Fibroblast of mammary gland (primary cell): ENCODE measurements around the gene CHD5.

Experiments used
- DNase-seq: peaks from one replicate; pipeline ENCODE4 v3.0.0-alpha.2; 2010; ENCODE audit warnings: low read depth
- H3K4me3 ChIP-seq: 2 replicates; pipeline ENCODE4 v1.5.1; 2011; ENCODE audit warnings: low read depth, mild to moderate bottlenecking, low read length, moderate library complexity; ENCODE audit not compliant: control insufficient read depth
- TF ChIP-seq, protein P1 (sequence below): conservative IDR thresholded peaks from 2 replicates; pipeline ENCODE4 v1.5.1; 2011; ENCODE audit warnings: low read depth, low read length, inconsistent platforms; ENCODE audit not compliant: control insufficient read depth, insufficient read depth

The CHD5 gene

DNA sequence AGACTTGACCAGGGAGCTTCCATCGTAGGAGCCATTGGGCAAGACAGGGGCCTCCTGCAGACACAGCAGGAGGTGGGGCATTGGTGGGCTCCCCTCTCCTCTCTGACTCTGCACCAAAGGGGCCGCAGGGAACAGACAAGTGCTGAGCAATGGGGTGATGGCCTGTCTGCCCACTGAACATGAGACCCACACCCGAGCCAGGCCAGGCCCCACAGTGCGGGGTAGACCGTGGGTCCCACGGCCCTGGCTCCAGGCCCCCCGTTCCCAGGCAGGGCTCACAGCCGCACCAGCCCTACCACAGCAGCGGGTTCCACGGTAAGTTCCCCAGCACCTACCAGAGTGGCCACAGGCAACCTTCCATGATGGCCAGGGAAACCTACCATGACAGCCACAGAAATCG, 45.9 kb downstream of the CHD5 start:
- TF ChIP-seq, protein P1, sequence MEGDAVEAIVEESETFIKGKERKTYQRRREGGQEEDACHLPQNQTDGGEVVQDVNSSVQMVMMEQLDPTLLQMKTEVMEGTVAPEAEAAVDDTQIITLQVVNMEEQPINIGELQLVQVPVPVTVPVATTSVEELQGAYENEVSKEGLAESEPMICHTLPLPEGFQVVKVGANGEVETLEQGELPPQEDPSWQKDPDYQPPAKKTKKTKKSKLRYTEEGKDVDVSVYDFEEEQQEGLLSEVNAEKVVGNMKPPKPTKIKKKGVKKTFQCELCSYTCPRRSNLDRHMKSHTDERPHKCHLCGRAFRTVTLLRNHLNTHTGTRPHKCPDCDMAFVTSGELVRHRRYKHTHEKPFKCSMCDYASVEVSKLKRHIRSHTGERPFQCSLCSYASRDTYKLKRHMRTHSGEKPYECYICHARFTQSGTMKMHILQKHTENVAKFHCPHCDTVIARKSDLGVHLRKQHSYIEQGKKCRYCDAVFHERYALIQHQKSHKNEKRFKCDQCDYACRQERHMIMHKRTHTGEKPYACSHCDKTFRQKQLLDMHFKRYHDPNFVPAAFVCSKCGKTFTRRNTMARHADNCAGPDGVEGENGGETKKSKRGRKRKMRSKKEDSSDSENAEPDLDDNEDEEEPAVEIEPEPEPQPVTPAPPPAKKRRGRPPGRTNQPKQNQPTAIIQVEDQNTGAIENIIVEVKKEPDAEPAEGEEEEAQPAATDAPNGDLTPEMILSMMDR, result no peak
- no peak overlapping the region for H3K4me3 ChIP-seq
- DNase-seq, result no peak

DNA sequence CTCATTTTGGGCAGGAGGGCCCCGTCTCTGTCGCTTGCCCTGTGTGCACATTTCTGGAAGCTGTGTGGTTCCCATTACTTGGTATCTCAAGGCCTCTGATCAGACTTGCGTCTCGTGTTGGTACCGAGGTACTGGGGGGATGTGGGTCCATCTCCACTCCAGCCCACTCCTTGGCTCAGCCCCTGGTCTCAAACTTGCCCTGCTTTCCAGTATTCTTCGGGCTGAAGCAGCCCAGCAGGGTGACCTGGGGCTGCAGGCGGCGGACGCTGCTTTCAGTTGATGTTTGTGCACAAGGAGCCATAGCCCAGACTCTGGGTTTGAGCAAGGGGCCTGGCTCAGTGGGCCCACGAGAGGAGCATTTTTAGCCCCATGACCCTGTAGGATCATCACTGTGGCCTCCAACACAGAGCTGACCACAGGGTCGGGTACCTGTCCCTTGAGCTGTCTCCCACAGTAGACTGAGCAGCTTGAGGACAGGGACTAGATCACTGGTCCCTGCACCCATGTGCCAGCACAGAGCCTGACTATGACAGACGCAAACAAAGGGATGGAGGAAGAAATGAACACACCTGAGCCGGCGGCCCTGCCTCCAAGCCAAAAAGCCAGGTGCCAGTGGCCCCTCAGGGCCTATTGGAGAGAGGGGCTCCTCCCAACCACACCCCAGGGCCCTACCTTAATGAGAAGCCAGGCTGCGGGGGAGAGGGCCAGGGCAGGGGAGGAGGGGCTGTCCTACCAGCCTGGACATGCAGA, 46.8 kb downstream of the CHD5 start:
- no peak overlapping the region for H3K4me3 ChIP-seq
- TF ChIP-seq, protein P1, result no peak
- no peak for DNase-seq

DNA sequence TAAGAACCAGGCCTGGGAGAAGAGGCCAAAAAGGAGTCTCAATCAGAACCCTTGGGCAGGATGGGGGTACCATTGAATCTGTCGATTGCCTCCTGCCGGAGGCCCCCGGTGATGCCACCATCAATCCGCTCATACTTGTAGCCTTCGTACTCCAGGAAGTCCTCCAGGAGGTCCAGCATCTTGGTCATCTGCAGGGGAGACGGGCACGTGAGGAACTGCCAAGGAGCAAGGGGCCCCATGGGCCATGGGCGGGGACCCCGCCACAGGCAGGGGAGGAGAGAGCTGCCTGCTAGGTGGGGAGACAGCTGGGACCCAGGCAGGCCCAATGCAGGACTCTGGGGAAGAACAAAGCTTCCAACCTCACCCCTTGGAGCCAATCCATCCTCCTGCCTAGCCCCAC, 48.6 kb downstream of the CHD5 start:
- TF ChIP-seq, protein P1, result no peak
- no peak for DNase-seq
- H3K4me3 ChIP-seq, result no peak overlapping the region

DNA sequence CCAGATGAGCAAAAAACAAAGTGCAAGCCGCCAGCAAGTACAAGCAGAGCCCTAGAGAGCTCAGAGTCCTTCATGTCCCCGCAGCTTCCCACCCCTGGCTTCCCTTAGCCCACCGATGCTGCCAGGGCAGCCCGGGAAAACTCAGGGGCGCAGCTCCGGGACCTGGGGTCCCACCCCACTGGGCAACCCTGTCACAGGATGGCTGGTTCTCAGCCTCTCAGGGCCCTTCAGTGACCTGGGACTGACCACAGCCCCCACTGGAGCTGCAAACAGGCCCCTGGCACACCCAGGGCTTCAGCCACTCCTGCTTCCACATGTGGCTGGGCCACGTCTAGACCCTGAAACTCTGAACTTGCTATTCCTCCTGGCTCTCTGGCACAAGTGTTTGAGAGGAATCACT, 49.5 kb downstream of the CHD5 start:
- no peak overlapping the region for H3K4me3 ChIP-seq
- TF ChIP-seq, protein P1, result no peak
- no peak for DNase-seq

DNA sequence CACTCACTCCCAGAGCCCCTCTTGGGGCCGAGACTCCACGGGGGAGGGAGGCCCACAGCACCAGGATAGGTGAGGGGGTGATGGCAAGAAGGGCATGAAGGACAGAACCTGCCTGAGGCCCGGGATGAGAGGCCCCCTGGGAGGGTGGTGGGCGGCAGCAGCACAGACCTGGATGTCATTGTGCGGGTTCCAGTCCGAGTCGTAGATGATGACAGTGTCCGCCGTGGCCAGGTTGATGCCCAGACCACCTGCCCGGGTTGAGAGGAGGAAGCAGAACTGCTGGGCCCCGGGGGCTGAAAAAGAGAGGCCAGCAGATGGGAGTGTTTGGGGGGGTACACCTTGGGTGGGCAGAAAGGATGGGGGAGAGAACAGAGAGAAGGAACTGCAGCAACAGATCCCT, 50.1 kb downstream of the CHD5 start:
- TF ChIP-seq, protein P1, result no peak
- no peak for DNase-seq
- H3K4me3 ChIP-seq, result no peak overlapping the region

DNA sequence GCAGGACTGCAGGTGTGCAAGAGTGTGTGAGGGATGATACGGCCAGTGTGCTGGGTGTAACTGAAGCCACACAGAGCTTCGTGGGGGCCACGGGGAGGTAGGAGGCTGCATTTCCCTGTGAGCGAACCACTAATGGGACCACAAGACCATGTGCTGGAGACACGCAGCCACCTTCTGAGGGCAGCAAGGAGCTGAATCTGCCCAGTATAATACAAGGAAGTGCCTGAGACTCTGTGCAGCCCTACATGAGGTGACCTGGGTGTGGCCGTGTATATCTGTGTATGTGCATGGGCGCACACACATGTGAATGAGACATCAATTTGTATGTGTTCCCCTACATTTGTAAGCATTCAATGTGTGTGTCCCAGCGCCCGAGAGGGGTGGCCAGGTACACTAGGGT, 50.8 kb downstream of the CHD5 start:
- no peak for DNase-seq
- no peak overlapping the region for H3K4me3 ChIP-seq
- TF ChIP-seq, protein P1, result no peak

DNA sequence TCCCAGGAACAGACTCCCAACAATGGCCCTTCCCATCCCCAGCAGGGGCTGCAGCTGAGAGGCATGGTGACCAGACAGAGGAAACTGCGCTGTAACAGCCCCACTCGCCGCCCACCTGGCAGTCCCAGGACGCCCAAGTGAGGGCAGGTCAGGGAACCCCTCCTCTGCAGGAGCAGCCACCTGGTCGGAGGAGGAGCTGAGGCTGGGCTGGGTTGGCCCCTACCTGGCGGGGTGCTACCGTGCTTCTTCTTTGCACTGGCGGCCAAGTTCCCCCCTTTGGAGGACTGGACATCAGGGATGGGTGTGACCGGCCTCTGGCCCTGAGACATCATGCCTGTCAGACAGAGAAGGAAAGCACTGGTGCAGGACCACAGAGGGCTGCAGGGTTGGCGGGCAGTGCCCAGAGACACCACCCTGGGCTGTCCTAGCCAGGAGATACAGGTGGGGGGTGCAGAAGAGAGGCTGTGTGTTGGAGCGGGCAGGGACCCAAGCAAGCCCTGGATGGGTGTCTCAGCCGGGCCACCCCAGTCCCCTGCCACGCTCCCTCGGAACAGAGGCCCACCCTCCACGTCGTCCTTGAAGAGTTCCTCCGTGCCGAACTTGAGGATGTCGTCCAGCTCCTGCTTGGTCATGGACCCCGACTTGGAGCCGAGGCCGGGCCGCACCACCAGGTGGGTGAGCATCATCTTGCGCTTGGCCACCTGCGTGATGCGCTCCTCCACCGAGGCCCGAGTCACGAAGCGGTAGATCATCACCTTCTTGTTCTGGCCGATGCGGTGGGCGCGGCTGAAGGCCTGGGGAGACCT, 51.6 kb downstream of the CHD5 start:
- no peak overlapping the region for H3K4me3 ChIP-seq
- TF ChIP-seq, protein P1, result no peak

More for the DNA sequence above, 51.6 kb downstream of the CHD5 start:
- DNase-seq, result no peak
